Measurements from ENCODE around the gene SSH2.

Gene SSH2

GRCh38 chr17:29776026-29776425 is 154.0 kb downstream of the SSH2 start:
- no peak for DNase-seq

- no peak for DNase-seq
Measured at GRCh38 chr17:29772981-29773380, 157.0 kb downstream of the SSH2 start.

GRCh38 chr17:29771546-29771945 is 158.5 kb downstream of the SSH2 start:
- peak; percentile 30 for DNase-seq

DNA sequence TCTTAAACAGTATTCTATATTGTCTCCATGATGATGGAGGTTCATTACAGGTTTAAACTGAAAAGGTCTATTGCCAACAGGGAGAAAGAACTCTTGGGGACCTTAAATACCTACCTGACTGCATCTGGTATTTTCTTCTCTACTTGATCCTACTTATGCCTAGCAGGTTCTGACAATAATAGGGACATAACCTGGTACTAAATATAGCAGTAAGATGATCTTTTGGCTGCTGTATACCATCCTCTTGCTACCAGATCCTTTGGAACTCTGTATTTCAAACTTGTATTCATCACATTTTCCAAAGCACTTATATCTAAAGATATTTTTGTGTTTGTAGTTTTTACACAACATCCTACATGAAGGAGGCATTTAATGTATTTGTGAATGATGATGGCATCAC is 160.8 kb downstream of the SSH2 start:
- no peak for DNase-seq

GRCh38 chr17:29766796-29767327 is 163.2 kb downstream of the SSH2 start:
- no peak for DNase-seq

- DNase-seq, result no peak
Measured at GRCh38 chr17:29764748-29765147, 165.3 kb downstream of the SSH2 start.

- DNase-seq, result no peak
Measured at GRCh38 chr17:29764217-29764616, 165.8 kb downstream of the SSH2 start.

DNA sequence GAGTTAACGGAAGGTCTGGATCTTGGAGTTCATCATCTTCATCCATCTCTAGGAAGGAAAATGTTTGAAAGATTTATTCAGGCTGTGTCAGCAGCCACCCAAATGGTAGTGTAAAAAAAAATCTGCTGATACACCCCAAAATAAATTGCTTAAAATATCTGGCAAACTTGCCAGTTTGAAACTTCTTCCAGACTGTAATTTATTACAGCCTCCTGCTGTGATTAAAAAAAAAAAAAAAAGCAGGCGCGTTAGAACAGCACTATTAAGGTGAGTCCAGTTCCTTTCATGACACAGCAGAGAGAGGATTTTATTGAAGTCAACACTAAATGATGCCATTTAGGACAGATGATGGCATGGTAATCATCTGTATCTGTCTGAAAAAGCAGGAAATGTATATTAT is 166.8 kb downstream of the SSH2 start:
- DNase-seq, result no peak

DNA sequence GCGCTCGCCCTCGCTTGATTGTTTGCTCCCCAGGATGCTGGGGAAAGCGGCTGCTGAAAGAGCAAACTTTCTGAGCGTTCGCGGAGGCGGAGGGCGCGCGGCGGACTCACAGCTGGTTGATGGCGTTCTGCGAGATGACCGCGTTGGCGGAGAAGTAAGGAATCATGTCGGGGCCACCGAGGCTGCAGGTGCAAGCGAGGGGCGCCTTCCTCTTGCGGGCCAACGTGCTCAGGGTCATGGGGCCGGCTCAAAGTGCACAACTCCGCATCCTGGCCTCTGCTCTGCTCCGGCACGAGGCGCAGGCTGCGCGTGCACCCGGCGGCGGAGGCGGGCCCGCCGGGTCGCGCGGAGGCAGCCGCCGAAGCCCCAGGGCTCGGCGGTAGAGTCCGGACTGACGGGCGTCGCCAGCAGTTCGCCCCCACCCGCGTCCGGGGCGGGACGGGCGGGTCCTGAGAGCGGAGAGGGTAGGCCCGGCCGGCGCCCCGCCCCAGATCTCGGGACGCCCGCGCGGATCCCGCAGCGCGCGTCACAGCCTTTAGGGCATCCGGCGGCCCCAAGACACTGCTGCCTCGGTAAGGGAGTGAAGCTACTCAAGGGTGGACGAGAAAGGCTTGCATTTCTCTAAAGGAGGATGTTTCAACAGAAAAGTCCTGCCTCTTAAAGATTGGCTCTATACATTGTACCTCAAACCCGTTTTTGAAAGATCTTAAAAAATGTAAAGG is 168.8 kb downstream of the SSH2 start:
- peak; percentile 43 for DNase-seq

DNA sequence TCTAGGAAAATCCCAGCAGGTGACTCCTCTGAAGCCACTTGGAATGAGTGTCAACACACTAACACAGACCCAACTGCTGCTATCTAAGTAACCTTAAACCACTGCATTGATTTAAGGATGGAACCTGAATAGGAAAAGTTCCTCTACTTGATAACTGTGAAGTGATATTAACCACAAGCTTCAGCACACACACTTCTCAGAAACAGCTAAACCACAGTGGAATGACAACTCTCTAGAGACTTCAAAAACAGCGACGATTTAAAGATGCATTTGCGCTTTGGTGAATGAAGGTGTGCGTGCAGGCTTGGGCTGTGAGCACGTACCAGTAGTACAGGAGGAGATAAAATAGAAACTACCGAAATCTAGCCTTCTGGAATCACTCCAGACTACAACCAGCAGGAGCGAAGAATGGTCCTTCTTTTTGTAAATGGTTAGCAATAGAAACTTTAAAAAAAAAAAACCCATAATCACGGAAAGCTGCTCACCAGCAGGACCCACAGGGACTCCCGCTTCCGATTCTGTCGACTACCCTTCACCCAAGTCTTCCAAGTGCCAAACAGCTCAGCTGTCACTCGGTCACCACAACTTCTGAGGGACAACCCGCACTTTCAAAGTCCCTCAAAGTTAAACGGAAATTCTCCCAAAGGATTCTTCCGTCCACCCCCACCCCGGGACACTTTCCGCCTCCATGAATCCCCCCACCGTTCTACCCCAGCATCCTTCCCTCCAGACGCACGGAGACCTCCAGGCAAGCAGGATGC is 169.6 kb downstream of the SSH2 start:
- DNase-seq, result no peak

GRCh38 chr17:29758255-29758654 is 171.8 kb downstream of the SSH2 start:
- no peak for DNase-seq

DNA sequence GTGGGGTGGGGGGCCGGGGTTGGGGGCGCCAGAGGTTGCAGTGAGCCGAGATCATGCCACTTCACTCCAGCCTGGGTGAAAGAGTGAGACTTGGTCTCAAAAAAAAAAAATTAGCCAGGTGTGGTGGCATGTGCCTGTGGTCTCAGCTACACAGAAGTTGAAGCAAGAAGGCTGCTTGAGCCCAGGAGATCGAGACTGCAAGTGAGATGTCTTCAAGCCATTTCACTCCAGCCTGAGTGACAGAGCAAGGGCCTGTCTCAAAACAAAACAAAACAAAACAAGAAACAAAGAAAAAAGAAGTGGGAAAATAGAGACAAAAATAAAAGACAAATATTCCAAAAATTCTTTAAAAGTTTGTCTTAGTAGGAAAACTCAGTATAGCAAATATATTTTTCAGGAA is 172.2 kb downstream of the SSH2 start:
- DNase-seq, result no peak

- no peak for DNase-seq
Measured at GRCh38 chr17:29753845-29754439, 176.1 kb downstream of the SSH2 start.

GRCh38 chr17:29749045-29749825 is 180.8 kb downstream of the SSH2 start:
- DNase-seq, result no peak

DNA sequence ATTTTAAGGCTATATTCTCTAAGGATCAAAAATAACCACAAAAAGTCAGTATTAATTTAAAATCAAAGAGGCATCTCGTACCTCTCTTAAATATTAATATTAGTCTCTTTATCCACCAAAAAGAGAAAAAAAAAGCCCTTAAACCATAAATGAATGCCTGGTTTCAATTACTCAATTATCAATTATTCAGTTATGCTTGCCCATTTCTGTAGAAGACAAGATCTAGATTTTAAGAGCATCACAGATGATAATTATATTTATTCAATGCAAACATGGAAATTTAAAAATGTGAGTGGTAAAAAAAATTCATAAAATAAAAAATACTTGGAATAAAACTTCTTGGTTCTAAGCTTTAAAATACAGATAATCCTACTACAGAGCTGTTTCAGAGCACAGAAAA is 181.6 kb downstream of the SSH2 start:
- no peak for DNase-seq

DNA sequence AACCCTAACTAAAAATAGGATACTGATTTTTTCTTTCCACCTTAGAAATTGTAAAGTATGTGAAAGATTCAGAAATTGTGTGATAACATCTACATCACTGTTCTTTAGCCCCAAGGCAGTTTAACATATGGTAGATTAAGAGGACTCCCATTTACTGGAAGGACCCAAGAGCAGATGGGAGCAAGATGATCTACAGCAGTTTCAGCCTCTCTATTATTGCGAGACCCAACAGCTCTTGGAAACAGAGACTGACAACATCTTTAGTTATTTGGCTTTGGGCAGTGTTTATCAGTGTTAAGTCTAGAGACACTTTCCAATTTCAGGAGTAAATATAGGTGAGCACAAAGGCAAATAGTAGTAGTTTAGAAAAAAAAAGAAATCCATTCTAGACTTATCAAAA is 182.4 kb downstream of the SSH2 start:
- no peak for DNase-seq

DNA sequence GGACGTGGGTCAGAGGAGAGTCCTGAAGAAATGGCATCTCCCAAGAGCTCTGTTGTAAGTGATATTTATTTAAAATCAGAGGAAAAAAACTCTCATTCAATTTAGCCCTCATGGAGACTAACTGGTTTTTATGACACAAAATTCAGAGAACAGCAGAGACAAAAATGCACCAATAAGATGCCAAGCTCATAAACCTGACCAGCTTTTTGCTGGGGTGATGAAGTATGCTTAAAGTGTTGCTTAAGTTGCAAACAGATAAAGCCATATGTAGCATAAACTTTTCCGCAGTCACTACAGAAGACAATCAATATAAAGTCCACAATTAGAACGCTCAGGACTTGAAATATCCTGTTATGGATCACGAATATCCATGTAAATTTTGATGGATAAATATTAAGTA is 183.4 kb downstream of the SSH2 start:
- no peak for DNase-seq

- DNase-seq, result no peak
Measured at GRCh38 chr17:29744121-29744520, 185.9 kb downstream of the SSH2 start.

DNA sequence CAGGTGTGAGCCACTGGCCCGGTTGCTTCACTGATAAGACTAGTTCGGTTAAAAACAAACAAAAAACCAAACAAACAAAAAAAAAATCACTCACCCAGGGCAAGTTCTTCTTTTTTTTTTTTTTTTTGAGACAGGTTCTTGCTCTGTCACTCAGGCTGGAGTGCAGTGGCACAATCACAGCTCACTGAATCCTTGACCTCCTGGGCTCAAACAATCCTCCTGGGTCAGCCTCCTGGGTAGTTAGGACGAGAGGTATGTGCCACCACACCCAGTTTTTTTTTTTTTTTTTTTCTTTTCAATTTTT is 187.9 kb downstream of the SSH2 start:
- DNase-seq, result no peak

- no peak for DNase-seq
Measured at GRCh38 chr17:29740017-29740416, 190.0 kb downstream of the SSH2 start.

- no peak for DNase-seq
Measured at GRCh38 chr17:29734640-29735039, 195.4 kb downstream of the SSH2 start.

DNA sequence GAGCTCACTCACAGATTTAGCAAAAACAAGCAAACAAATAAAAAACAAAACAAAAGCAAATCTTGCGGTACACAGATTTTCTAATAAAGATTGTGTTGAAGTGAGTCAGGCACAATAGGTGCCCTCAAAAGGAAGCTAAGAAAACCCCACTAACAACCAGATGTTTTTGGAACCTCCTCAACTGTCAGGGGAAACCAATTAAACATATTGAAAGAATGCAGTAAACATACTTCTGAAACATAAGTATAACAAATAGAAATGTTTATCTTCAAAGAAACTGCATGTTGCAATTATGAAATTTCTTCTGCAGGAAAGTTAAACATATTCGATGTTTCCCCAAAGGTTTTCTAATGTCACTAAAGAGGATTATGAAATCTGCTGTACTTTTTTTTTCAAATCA is 196.9 kb downstream of the SSH2 start:
- no peak for DNase-seq

- no peak for DNase-seq
Measured at GRCh38 chr17:29732613-29733012, 197.4 kb downstream of the SSH2 start.
